ENCODE measurements around the gene FGB.

- TF ChIP-seq CTCF (IDR thresholded peaks at IDR 0.05): no peak
- no peak for TF ChIP-seq POLR2A (IDR thresholded peaks at IDR 0.05)
These were observed 33.0 kb downstream of the FGB start for GRCh38 chr4:154595807-154596206.
